HG03565 (cell line): Measurements from ENCODE around the gene PITRM1.
"Not testable (repeated sequence)": the region's sequence is repeated elsewhere in the genome, so short reads cannot be mapped to it uniquely, and the experiment has no call there.

Experiments used
- ATAC-seq: cut with Tn5 transposase; IDR thresholded peaks from one replicate; pipeline ENCODE4 v1.9.1; 2021; ENCODE audit warnings: mild to moderate bottlenecking, moderate library complexity; ENCODE audit not compliant: unreplicated experiment

Gene PITRM1

GRCh38 chr10:3123571-3124411, 48.8 kb downstream of the PITRM1 start:
- no peak for ATAC-seq

GRCh38 chr10:3122486-3123205, 49.9 kb downstream of the PITRM1 start:
- ATAC-seq, result no peak

- ATAC-seq, result no peak
Observed at GRCh38 chr10:3122034-3122433, 50.5 kb downstream of the PITRM1 start.

GRCh38 chr10:3119796-3120459, 52.7 kb downstream of the PITRM1 start:
- ATAC-seq, result no peak

- no peak for ATAC-seq
Observed at GRCh38 chr10:3118641-3119091, 53.9 kb downstream of the PITRM1 start.

- no peak for ATAC-seq
Observed at GRCh38 chr10:3117486-3117885, 55.1 kb downstream of the PITRM1 start.

- no peak for ATAC-seq
Observed at GRCh38 chr10:3116508-3117100, 56.0 kb downstream of the PITRM1 start.

- ATAC-seq, result no peak
Observed at GRCh38 chr10:3115685-3116084, 56.9 kb downstream of the PITRM1 start.

GRCh38 chr10:3113343-3113720, 59.2 kb downstream of the PITRM1 start:
- no peak for ATAC-seq

- no peak for ATAC-seq
Observed at GRCh38 chr10:3111621-3112163, 60.9 kb downstream of the PITRM1 start.

- no peak for ATAC-seq
Observed at GRCh38 chr10:3110782-3111620, 61.6 kb downstream of the PITRM1 start.

GRCh38 chr10:3109633-3110032, 62.9 kb downstream of the PITRM1 start:
- ATAC-seq, result no peak

GRCh38 chr10:3109196-3109595, 63.4 kb downstream of the PITRM1 start:
- ATAC-seq, result no peak

GRCh38 chr10:3108575-3109105, 63.9 kb downstream of the PITRM1 start:
- ATAC-seq, result no peak

- ATAC-seq, result no peak
Observed at GRCh38 chr10:3108033-3108432, 64.5 kb downstream of the PITRM1 start.

GRCh38 chr10:3107426-3107961, 65.1 kb downstream of the PITRM1 start:
- ATAC-seq, result no peak

- ATAC-seq, result no peak
Observed at GRCh38 chr10:3106928-3107425, 65.6 kb downstream of the PITRM1 start.

GRCh38 chr10:3106328-3106727, 66.3 kb downstream of the PITRM1 start:
- not testable (repeated sequence) for ATAC-seq

- no peak for ATAC-seq
Observed at GRCh38 chr10:3105905-3106304, 66.7 kb downstream of the PITRM1 start.
